Breast epithelium (tissue), 3 donors: Measurements from ENCODE around the gene APOL1.
"Not testable (repeated sequence)": the region's sequence is repeated elsewhere in the genome, so short reads cannot be mapped to it uniquely, and the experiment has no call there.

Source experiments
- POLR2A ChIP-seq: fragments of 450-650 bp; IDR thresholded peaks from one replicate; pipeline ENCODE4 v1.6.1; 2016; ENCODE audit warnings: antibody characterized with exemption, mild to moderate bottlenecking, moderate library complexity
- POLR2AphosphoS5 ChIP-seq, 3 donors: sonication (generic); formaldehyde crosslinking; IDR thresholded peaks; one replicate each; pipeline ENCODE4 v1.6.1; 2017; ENCODE audit warnings: antibody characterized with exemption in 3 of 3
- TF ChIP-seq, protein P1 (sequence below), 3 donors: fragments of 450-650 bp; IDR thresholded peaks; one replicate each; pipeline ENCODE4 v1.5.1; 2016 to 2017; ENCODE audit warnings: antibody characterized with exemption in 3 of 3, mild to moderate bottlenecking in 3 of 3, moderate library complexity in 3 of 3

DNA sequence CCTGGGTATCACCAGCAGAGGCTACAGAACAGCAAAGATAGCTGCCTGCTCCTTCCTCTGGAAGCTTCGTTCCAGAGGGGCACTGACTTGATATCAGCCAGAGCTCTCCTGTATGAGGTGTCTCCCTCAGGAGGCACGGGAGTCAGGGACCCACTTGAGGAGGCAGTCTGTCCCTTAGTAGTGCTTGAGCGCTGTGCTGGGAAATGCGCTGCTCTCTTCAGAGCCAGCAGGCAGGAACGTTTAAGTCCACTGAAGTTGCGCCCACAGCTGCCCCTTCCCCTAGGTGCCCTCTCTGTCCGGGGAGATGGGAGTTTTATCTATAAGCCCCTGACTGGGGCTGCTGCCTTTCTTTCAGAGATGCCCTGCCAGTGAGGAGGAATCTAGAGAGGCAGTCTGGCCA lies 18.3 kb downstream of the APOL1 start:
- TF ChIP-seq, protein P1, sequence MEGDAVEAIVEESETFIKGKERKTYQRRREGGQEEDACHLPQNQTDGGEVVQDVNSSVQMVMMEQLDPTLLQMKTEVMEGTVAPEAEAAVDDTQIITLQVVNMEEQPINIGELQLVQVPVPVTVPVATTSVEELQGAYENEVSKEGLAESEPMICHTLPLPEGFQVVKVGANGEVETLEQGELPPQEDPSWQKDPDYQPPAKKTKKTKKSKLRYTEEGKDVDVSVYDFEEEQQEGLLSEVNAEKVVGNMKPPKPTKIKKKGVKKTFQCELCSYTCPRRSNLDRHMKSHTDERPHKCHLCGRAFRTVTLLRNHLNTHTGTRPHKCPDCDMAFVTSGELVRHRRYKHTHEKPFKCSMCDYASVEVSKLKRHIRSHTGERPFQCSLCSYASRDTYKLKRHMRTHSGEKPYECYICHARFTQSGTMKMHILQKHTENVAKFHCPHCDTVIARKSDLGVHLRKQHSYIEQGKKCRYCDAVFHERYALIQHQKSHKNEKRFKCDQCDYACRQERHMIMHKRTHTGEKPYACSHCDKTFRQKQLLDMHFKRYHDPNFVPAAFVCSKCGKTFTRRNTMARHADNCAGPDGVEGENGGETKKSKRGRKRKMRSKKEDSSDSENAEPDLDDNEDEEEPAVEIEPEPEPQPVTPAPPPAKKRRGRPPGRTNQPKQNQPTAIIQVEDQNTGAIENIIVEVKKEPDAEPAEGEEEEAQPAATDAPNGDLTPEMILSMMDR (IDR thresholded peaks at IDR 0.05) = not testable (repeated sequence)
- not testable (repeated sequence) for TF ChIP-seq POLR2A; POLR2AphosphoS5 (IDR thresholded peaks at IDR 0.05)
